SW 1271 (cell line): ENCODE results near the gene AMELX.

ENCODE experiments used
- DNase-seq, 2 experiments: peaks; one replicate each; lab custom pipeline; 2025; lab: John Stamatoyannopoulos, UW

AMELX gene

GRCh38 chrX:11309220-11309619 is 16.0 kb downstream of the AMELX start:
- no peak for DNase-seq

- no peak for DNase-seq
These were observed 18.5 kb downstream of the AMELX start for GRCh38 chrX:11311706-11312105.

GRCh38 chrX:11319806-11320520 is 26.8 kb downstream of the AMELX start:
- no peak for DNase-seq

DNA sequence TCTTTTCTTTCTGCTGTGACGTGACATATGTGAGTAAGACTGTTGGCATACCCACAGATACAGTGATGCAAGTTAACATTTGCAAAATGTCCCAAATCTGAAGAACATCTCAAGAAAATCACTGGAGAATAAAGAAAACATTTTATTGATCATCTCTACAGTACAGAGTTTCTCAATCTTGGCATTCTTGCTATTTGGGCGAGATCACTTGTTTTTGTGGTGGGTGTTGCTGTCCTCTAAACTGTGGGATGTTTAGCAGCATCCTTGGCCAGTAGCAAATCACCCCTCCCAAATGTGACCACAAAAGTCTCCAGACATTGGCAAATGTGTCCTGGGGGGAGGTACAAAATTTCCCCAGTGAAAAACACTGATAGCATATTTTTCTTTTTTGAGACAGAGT is 28.8 kb downstream of the AMELX start:
- no peak for DNase-seq

GRCh38 chrX:11328134-11328533 is 34.9 kb downstream of the AMELX start:
- no peak for DNase-seq

- DNase-seq = no peak
These were observed 35.8 kb downstream of the AMELX start for GRCh38 chrX:11329021-11329420.

- no peak for DNase-seq
These were observed 38.6 kb downstream of the AMELX start for GRCh38 chrX:11331788-11332187.

DNA sequence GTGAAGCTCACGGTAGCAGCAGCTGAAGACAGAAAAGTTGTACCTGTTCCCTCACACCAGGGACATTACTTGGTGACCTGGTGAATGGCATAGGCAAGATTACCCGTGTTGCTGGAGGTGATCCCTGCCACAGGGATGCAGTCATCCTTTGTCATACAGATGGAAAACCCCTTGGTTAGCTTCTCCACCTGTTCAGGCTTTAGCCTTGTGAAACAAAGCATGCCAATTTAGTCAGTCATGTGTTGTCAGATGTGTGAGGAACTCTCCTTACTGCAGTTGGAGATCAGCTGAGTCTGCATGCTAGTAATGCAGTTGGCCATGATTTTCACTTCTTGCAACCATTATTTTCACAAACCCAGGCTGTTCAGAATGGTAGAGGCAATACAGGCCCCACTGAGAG is 41.0 kb downstream of the AMELX start:
- DNase-seq = no peak

GRCh38 chrX:11336201-11336600 is 43.0 kb downstream of the AMELX start:
- DNase-seq = no peak

DNA sequence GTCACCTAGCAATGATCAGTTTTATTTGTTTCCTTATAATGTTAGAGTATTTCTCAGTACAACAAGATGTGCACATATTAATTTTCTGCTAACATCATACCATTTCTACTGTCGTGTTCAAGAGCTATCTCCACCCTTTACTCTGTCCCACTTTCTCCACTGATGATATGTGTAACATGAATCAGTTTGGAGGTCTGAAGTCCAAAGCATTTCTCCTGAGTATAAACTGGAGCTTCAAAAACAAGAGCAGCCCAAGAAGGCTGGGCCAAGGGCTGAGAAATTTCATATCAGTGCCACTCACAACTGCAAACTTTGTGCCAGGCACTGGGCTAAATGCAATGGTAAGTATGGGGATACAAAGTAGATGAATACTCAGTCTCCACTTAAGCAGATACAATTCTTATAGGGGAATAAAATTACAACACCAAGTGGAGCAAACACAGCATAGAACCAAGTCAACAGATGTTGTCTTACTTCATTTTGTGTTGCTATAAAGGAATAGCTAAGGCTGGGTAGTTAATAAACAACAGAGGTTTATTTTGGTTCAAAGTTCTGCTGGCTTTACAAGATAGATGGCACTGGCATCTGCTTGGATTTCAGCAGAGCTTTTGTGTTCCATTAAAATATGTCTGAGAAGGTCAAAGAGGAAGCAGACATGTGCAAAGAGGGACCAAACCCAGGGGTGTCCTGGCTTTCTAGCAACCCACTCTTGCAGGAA is 44.2 kb downstream of the AMELX start:
- no peak for DNase-seq

GRCh38 chrX:11341274-11342201 is 48.3 kb downstream of the AMELX start:
- DNase-seq = no peak

GRCh38 chrX:11342673-11343072 is 49.5 kb downstream of the AMELX start:
- no peak for DNase-seq

GRCh38 chrX:11346121-11346682 is 53.0 kb downstream of the AMELX start:
- DNase-seq = no peak

- DNase-seq = no peak
These were observed 54.1 kb downstream of the AMELX start for GRCh38 chrX:11347300-11347699.

GRCh38 chrX:11349020-11349419 is 55.8 kb downstream of the AMELX start:
- no peak for DNase-seq

- DNase-seq = no peak
These were observed 56.6 kb downstream of the AMELX start for GRCh38 chrX:11349661-11350337.
